Loucy (cell line): Measurements from ENCODE around the gene QPCTL.

Source experiments
- H2AFZ ChIP-seq: fragments of 200-600 bp; sonication (generic); 2 replicates; pipeline ENCODE4 v1.6.0; 2016; ENCODE audit warnings: antibody characterized with exemption, mild to moderate bottlenecking, low read length, moderate library complexity
- H3F3A ChIP-seq: fragments of 200-600 bp; 2 replicates; pipeline ENCODE4 v1.6.0; 2016; ENCODE audit warnings: antibody characterized with exemption, low read depth, mild to moderate bottlenecking
- H3K27me3 ChIP-seq: fragments of 200-600 bp; sonication (generic); 2 replicates; pipeline ENCODE4 v1.6.1; 2014; ENCODE audit warnings: low read length, mild to moderate bottlenecking; ENCODE audit not compliant: insufficient read depth, poor library complexity, severe bottlenecking
- H3K36me3 ChIP-seq: fragments of 200-600 bp; sonication (generic); 2 replicates; pipeline ENCODE4 v1.6.1; 2016; ENCODE audit warnings: low read length; ENCODE audit not compliant: insufficient read depth
- H3K4me1 ChIP-seq: fragments of 200-600 bp; sonication (generic); 2 replicates; pipeline ENCODE4 v1.5.1; 2014; ENCODE audit warnings: low read length, mild to moderate bottlenecking; ENCODE audit not compliant: insufficient read depth, poor library complexity, severe bottlenecking
- H3K4me2 ChIP-seq: fragments of 200-600 bp; sonication (generic); 2 replicates; pipeline ENCODE4 v1.6.0; 2014; ENCODE audit warnings: antibody characterized with exemption, low read length, low read depth, mild to moderate bottlenecking; ENCODE audit not compliant: poor library complexity, severe bottlenecking
- H3K4me3 ChIP-seq: fragments of 200-600 bp; sonication (generic); 2 replicates; pipeline ENCODE4 v1.5.1; 2014; ENCODE audit warnings: low read length, mild to moderate bottlenecking, mixed read lengths; ENCODE audit not compliant: poor library complexity, severe bottlenecking
- H3K79me2 ChIP-seq: fragments of 200-600 bp; sonication (generic); 2 replicates; pipeline ENCODE4 v1.6.1; 2014; ENCODE audit warnings: low read length; ENCODE audit not compliant: insufficient read depth
- H3K9ac ChIP-seq: fragments of 200-600 bp; sonication (generic); 2 replicates; pipeline ENCODE4 v1.6.0; 2014; ENCODE audit warnings: mild to moderate bottlenecking, low read depth, low read length, moderate library complexity; ENCODE audit not compliant: poor library complexity, severe bottlenecking
- H3K9me2 ChIP-seq: fragments of 200-600 bp; sonication (generic); replicated peaks from 2 replicates; pipeline ENCODE4 v1.6.1; 2016; ENCODE audit warnings: low read depth, low read length, mixed read lengths
- H3K9me3 ChIP-seq: fragments of 200-600 bp; sonication (generic); 2 replicates; pipeline ENCODE4 v1.6.1; 2014; ENCODE audit warnings: mild to moderate bottlenecking, antibody characterized with exemption, low read length, low read depth; ENCODE audit not compliant: insufficient read depth
- H4K20me1 ChIP-seq: fragments of 200-600 bp; sonication (generic); 2 replicates; pipeline ENCODE4 v1.6.0; 2014; ENCODE audit warnings: antibody characterized with exemption, low read length, mild to moderate bottlenecking; ENCODE audit not compliant: insufficient read depth, poor library complexity, severe bottlenecking
- EZH2phosphoT487 ChIP-seq: fragments of 200-600 bp; IDR thresholded peaks from 2 replicates; pipeline ENCODE4 v1.6.1; 2018; ENCODE audit warnings: antibody characterized with exemption, mild to moderate bottlenecking, moderate library complexity, borderline replicate concordance
- TF ChIP-seq, protein P1 (sequence below): fragments of 200-600 bp; sonication (generic); conservative IDR thresholded peaks from 2 replicates; pipeline ENCODE4 v1.5.1; 2014; ENCODE audit warnings: mild to moderate bottlenecking, antibody characterized with exemption, low read length

The QPCTL gene

DNA sequence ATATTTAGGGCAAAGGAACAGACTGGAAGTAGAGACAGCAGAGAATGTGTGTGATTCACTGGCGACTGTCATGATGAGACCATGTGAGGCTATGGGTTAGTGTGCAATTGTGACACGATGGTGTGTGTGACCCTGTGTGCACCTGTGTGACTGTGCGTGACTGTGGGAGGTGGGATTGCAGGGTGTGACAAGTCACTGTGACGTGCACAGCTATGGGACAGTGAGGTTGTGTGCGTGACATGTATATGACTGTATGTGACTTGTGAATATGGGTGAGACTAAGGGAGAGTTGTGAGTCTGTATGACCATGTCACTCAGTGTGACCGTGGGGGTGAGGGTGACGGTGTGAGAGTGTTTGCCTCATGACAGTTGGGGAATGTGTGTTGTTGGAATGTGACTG, 27.9 kb upstream of the QPCTL start:
- Histone ChIP-seq H3K79me2 (no peaks in the 10 kb centered on the region), H3K9me3 (no peaks in the 10 kb centered on the region), H3K9ac (peak overlapping the region; percentile 37), H3K4me1 (peaks cover 21% of the 10 kb centered on the region), H4K20me1 (no peaks in the 10 kb centered on the region), H3K36me3 (no peaks in the 10 kb centered on the region), H3K4me2 (peak overlapping the region; percentile 43), H3K27me3 (no peaks in the 10 kb centered on the region), H3K9me2 (no peaks in the 10 kb centered on the region), H2AFZ (no peak overlapping the region; the same call in 1 of the 2 replicates), H3F3A (no peaks in the 10 kb centered on the region), H3K4me3 (no peak overlapping the region)
- TF ChIP-seq EZH2phosphoT487: no peak
- TF ChIP-seq, protein P1, sequence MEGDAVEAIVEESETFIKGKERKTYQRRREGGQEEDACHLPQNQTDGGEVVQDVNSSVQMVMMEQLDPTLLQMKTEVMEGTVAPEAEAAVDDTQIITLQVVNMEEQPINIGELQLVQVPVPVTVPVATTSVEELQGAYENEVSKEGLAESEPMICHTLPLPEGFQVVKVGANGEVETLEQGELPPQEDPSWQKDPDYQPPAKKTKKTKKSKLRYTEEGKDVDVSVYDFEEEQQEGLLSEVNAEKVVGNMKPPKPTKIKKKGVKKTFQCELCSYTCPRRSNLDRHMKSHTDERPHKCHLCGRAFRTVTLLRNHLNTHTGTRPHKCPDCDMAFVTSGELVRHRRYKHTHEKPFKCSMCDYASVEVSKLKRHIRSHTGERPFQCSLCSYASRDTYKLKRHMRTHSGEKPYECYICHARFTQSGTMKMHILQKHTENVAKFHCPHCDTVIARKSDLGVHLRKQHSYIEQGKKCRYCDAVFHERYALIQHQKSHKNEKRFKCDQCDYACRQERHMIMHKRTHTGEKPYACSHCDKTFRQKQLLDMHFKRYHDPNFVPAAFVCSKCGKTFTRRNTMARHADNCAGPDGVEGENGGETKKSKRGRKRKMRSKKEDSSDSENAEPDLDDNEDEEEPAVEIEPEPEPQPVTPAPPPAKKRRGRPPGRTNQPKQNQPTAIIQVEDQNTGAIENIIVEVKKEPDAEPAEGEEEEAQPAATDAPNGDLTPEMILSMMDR: no peak

DNA sequence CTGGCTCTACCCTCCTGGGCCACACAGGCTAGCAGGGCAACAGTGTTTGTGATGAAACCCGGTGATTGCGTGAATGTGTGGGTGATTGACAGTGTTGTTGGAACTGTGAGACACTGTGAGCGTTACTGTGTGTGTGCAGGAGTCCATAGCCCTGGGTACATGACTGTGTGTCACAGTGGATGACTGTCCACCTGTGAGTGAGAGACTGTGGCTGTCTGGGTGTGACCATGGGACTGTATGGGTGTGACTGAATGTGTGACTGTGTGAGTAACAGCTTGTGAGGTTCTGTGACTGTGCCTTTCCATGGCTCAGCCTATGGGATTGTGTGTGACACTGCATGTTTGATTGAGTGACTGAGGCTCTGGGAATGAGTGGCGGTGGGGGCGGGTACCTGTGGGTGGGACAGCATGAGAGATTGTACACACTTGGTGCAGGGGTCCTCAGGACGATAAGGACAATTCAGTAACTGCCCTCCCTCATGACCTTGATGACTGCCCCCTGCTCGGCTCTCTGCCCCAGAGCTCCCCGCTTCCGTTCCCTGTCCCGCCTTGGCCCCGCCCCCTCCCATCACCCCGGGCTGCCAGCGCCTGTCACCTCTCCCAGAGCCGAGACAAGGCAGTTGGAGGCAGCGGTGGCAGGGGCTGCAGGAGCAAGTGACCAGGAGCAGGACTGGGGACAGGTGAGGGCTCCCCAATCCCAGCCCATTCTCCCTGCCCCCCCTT, 24.7 kb upstream of the QPCTL start, which contains the start of gene GIPR:
TSS of gene GIPR (plus strand) at position 602 of the 722 bp plus-strand sequence. CDS start 1,300 bp downstream, outside the sequence.
- Histone ChIP-seq H3K9me3 (no peaks in the 10 kb centered on the region), H3K27me3 (no peaks in the 10 kb centered on the region), H3K4me1 (peaks cover 21% of the 10 kb centered on the region), H3K79me2 (no peaks in the 10 kb centered on the region), H3K4me3 (peak within 1 kb of the TSS; percentile 87), H3K36me3 (no peaks in the 10 kb centered on the region), H3K4me2 (peak within 1 kb of the TSS; percentile 99), H3K9ac (peak within 1 kb of the TSS; percentile 72), H3K9me2 (no peaks in the 10 kb centered on the region), H4K20me1 (no peaks in the 10 kb centered on the region), H3F3A (no peaks in the 10 kb centered on the region), H2AFZ (peak within 1 kb of the TSS; percentile 98)
- TF ChIP-seq EZH2phosphoT487: no peak
- TF ChIP-seq, protein P1: no peak

DNA sequence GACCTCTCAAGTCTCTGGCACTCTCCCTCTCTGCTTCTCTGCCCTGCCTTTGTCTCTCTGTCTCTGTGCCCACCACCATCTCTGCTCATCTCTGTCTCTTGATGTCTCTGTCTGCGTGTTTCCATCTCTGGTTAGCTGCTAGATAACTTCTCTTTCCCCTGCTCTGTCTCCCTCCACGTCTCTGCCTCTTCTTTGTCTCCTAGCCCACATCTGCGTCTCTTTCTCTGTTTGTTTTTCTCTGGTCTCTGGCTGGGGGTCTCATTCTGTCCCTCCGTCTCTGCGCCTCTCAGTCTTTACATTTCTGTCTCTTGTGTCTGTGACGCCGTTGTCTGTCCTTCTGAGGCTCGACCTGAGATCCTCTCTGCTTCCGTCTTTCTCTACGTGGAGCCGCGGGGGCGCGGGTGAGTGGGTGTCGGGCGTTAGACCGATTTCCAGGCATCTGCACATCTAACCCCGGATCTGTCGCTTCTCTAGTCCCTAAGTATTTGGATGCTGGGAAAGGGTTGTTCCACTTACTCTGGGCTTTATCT, 24.1 kb upstream of the QPCTL start:
- peak overlapping the region; percentile 98 for H2AFZ ChIP-seq

More for the DNA sequence above, 24.1 kb upstream of the QPCTL start:
- H3K79me2 ChIP-seq: no peaks in the 10 kb centered on the region
- no peaks in the 10 kb centered on the region for H3F3A ChIP-seq
- peaks cover 21% of the 10 kb centered on the region for H3K4me1 ChIP-seq
- peak overlapping the region; percentile 99 for H3K4me2 ChIP-seq
- no peaks in the 10 kb centered on the region for H3K36me3 ChIP-seq
- no peaks in the 10 kb centered on the region for H3K9me3 ChIP-seq
- H4K20me1 ChIP-seq: no peaks in the 10 kb centered on the region
- H3K27me3 ChIP-seq: no peaks in the 10 kb centered on the region
- no peak for TF ChIP-seq EZH2phosphoT487
- TF ChIP-seq, protein P1: no peak
- H3K4me3 ChIP-seq: peak overlapping the region; percentile 87
- peak overlapping the region; percentile 72 for H3K9ac ChIP-seq
- H3K9me2 ChIP-seq: no peaks in the 10 kb centered on the region
